ENCODE results near the gene DARS1.
A peak's percentile ranks its signal among the peaks of the same experiment; 100 is the strongest.

The DARS1 gene

DNA sequence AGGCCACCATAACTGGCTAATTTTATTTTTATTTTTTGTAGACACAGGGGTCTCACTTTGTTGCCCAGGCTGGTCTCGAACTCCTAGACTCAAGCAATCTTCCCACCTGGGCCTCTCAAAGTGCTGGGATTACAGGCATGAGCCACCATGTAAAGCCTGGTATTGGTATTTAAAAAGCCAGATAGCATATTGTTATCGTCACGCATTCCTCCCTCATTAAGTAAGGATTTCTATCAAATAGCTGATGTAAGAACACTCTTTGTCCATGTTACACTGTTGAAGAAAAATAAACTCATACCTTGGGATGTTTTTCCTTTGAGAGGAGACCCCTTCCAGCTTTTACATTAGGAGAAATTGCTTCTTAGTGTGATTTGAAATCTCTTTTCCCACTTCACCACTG lies 39.2 kb upstream of the DARS1 start:
- H3K27ac ChIP-seq = peak overlapping the region; percentile 99
- H3K4me1 ChIP-seq (ENCODE audit: control insufficient read depth in 1 of 2, insufficient read depth in 1 of 2, low read depth in 1 of 2, low read length in 1 of 2) = peaks cover 67 to 73% of the 10 kb centered on the region in 2 experiments

GRCh38 chr2:136024185-136024584 lies 38.8 kb upstream of the DARS1 start:
- Histone ChIP-seq H3K4me3 (ENCODE audit: low read depth in 1 of 2, low read length in 1 of 2) (no peak overlapping the region), H3K27ac (peak overlapping the region; percentile 99), H3K4me1 (ENCODE audit: control insufficient read depth in 1 of 2, insufficient read depth in 1 of 2, low read depth in 1 of 2, low read length in 1 of 2) (peaks cover 72 to 78% of the 10 kb centered on the region in 2 experiments)

More for the DNA sequence above, 39.2 kb upstream of the DARS1 start:
- Histone ChIP-seq H3K4me3 (ENCODE audit: low read depth in 1 of 2, low read length in 1 of 2) (no peak overlapping the region), H3K27me3 (no peaks in the 10 kb centered on the region), H3K36me3 (no peaks in the 10 kb centered on the region), H3K9me3 (no peaks in the 10 kb centered on the region)
- TF ChIP-seq, protein P1, sequence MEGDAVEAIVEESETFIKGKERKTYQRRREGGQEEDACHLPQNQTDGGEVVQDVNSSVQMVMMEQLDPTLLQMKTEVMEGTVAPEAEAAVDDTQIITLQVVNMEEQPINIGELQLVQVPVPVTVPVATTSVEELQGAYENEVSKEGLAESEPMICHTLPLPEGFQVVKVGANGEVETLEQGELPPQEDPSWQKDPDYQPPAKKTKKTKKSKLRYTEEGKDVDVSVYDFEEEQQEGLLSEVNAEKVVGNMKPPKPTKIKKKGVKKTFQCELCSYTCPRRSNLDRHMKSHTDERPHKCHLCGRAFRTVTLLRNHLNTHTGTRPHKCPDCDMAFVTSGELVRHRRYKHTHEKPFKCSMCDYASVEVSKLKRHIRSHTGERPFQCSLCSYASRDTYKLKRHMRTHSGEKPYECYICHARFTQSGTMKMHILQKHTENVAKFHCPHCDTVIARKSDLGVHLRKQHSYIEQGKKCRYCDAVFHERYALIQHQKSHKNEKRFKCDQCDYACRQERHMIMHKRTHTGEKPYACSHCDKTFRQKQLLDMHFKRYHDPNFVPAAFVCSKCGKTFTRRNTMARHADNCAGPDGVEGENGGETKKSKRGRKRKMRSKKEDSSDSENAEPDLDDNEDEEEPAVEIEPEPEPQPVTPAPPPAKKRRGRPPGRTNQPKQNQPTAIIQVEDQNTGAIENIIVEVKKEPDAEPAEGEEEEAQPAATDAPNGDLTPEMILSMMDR (IDR thresholded peaks at IDR 0.05) = no peak

DNA sequence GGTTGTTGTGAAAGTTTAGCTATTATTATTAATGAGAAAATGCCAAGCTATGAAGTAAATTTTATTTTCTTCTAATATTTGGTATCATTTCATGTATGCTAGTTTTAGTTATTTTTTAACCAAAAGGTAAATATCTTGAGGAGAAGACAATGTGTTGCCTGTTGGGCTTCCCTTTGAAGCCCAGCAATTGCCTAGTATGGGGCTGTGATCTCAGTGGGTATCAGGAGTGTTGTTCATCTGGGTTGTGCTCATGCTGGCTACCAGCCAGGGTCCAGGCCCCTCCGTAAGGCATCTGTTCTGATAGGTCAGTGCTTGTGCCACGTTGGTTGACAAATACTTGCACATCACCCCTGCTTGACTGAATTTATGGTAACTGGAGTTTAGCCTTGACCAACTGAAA lies 38.0 kb upstream of the DARS1 start:
- H3K27me3 ChIP-seq = no peaks in the 10 kb centered on the region
- TF ChIP-seq, protein P1 (IDR thresholded peaks at IDR 0.05) = no peak
- H3K36me3 ChIP-seq = no peaks in the 10 kb centered on the region
- H3K4me3 ChIP-seq (ENCODE audit: low read depth in 1 of 2, low read length in 1 of 2) = peak overlapping the region in 1 of 2 experiments; percentile 33
- no peaks in the 10 kb centered on the region for H3K9me3 ChIP-seq
- peak overlapping the region; percentile 99 for H3K27ac ChIP-seq
- H3K4me1 ChIP-seq (ENCODE audit: control insufficient read depth in 1 of 2, insufficient read depth in 1 of 2, low read depth in 1 of 2, low read length in 1 of 2) = peaks cover 79 to 85% of the 10 kb centered on the region in 2 experiments

More at GRCh38 chr2:136024185-136024584, 38.8 kb upstream of the DARS1 start:
- H3K27me3 ChIP-seq = no peaks in the 10 kb centered on the region
- no peaks in the 10 kb centered on the region for H3K36me3 ChIP-seq
- no peaks in the 10 kb centered on the region for H3K9me3 ChIP-seq
- TF ChIP-seq, protein P1 (IDR thresholded peaks at IDR 0.05) = no peak

GRCh38 chr2:136022396-136023146 lies 37.1 kb upstream of the DARS1 start:
- TF ChIP-seq, protein P1 (IDR thresholded peaks at IDR 0.05) = no peak
- Histone ChIP-seq H3K9me3 (no peaks in the 10 kb centered on the region), H3K27me3 (no peaks in the 10 kb centered on the region), H3K4me1 (ENCODE audit: control insufficient read depth in 1 of 2, insufficient read depth in 1 of 2, low read depth in 1 of 2, low read length in 1 of 2) (peaks cover 88 to 94% of the 10 kb centered on the region in 2 experiments), H3K36me3 (no peaks in the 10 kb centered on the region), H3K4me3 (ENCODE audit: low read depth in 1 of 2, low read length in 1 of 2) (peak overlapping the region; percentile 12 to 33), H3K27ac (peak overlapping the region; percentile 99)

- Histone ChIP-seq H3K4me3 (ENCODE audit: low read depth in 1 of 2, low read length in 1 of 2) (peak overlapping the region; percentile 7 to 33), H3K36me3 (no peaks in the 10 kb centered on the region), H3K27ac (peak overlapping the region; percentile 99), H3K27me3 (no peaks in the 10 kb centered on the region), H3K9me3 (no peaks in the 10 kb centered on the region), H3K4me1 (ENCODE audit: control insufficient read depth in 1 of 2, insufficient read depth in 1 of 2, low read depth in 1 of 2, low read length in 1 of 2) (peaks cover 94 to 100% of the 10 kb centered on the region in 2 experiments)
- TF ChIP-seq, protein P1 (IDR thresholded peaks at IDR 0.05) = no peak
These were observed 36.5 kb upstream of the DARS1 start for GRCh38 chr2:136021976-136022375.

Measured in neutrophil (primary cell).